GM18907 (cell line): Measurements from ENCODE around the gene DACT3.
"Not testable (repeated sequence)": the region's sequence is repeated elsewhere in the genome, so short reads cannot be mapped to it uniquely, and the experiment has no call there.

ENCODE experiments used
- ATAC-seq: cut with Tn5 transposase; IDR thresholded peaks from one replicate; pipeline ENCODE4 v1.9.1; 2021; ENCODE audit warnings: mild to moderate bottlenecking, moderate library complexity; ENCODE audit not compliant: unreplicated experiment

Gene DACT3

DNA sequence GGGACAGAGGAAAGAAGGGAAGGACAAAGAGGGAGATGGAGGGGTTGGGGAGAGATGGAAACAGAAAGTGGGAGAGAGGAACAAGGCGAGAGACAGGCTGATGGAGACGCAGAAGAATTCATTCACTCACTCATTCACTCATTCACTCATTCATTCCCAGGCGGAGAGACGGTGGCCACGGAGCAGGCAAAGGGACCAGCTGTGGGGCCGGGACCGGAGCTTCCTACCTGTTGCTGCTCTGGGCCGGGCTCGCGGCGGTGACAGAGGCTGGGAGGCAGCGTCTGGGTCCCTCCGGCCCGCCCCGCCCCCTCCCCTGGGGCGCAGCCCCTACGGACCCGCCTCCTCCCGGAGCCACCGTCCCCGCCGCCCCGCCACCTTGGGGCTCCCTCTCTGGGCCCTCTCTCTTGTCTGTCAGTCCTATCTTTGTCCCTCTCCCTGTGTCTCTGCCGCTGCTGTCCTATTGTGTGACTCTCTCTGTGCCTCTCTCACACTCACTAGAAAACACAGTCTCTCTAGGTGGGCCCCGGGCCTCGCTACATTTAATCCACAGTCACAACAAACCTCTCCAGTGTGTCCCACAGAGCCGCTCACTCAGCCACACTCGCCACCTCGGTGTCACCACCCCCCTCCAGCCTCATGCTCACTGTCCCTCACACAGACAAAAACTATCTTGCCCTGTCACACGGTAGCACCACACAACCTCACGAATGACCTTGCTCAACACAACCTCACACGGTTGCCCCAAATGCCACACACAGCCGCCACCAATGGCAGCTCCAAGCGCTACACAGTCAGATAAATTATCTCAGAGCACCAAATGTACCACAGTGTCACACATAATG lies 24.8 kb downstream of the DACT3 start, which contains the start of gene GNG8:
TSS of gene GNG8 (minus strand) at position 283 of the 842 bp plus-strand sequence. CDS start 1,520 bp downstream, outside the sequence.
- ATAC-seq = no peak

DNA sequence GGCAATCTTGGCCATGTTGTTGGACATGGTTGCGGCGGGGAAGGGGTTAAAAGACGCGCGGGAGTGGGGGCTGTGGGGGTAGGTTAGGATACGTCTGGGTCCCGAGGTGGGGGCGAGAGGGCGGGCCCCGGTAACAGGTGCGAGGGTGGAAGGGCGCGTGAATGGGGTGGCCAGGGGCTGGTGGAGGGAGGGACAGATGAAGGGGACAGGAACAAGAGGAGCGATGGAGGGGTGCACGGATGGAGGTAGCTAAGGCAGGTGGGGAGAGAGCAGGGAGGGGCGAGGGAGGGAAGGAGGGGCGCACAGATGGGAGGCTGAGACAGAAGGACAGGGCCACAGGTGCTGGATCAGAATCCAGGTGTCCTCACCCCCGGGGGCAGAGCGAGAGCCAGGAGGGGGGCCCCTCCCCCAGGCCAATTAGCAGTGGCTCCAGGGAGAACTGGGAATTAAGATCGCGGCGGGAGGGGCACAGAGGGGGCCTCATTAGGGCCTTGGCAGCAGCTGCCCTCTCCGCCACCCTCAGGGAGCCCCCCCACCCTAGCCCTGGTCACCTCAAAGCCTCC lies 26.2 kb downstream of the DACT3 start:
- ATAC-seq = no peak

DNA sequence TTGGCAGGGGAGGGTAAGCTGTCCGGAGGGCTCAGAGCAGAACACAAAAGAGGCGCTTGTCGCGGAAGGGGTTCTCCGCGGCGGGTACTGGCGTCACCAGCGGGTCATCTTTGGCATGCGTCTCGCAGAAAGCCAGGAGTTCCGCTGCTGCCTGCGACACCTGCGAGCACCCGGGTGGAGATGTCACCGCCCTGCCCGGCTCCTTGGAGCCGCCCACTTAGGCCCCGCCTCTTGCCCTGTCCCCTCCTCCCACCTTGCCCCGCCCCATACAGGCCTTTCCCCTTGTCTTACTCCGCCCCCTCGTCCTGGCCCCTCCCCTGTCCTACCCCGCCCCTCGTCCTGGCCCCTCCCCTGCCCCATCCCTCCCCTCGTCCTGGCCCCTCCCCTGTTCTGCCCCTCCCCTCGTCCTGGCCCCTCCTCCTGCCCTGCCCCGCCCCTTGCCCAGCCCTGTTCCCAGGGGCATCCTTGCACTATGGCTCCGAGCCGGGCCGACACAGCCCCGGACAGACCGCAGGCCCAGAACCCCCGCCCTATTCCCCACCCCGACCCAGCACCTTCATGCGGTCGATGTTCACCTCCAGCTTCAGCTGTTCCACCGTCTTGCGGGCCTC lies 26.8 kb downstream of the DACT3 start:
- ATAC-seq = peak; percentile 49

DNA sequence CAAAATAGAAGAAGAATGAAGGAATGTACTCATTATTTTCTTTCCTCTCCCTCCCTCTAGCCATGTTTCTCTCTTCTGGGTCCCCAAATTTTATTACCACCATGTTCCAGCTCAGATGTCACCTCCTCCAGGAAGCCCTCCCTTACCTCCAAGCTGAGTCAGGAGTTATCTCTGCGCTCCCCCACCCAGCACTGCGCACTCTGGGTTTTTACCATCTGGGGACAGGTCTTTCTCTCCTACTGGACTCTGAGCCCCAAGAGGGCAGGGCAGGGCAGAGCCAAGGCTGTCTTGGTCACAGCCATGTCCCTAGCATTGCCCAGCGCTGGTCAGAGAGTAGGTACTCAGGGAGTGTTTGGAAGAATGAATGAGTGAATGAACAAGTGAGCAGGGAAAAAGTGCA lies 27.9 kb downstream of the DACT3 start:
- ATAC-seq = no peak

DNA sequence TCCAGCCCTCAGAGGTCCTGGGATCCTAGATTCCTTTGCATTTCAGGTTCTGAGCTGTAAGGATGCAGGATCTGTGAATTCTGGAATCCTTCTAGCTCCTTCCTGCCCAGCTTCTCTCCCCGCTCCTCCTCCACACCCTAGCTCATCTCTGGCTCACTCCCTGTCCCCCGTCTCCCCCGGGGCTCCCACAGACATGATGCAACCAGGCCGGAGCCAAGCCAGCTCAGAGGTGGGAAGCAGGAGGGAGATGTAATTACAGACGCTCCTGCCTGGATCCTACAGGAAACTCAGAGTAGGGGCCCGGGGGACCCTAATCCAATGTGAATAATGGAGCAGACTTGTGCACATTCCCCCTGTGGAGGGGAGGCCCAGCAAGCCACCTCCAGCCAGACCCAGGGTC lies 29.5 kb downstream of the DACT3 start:
- ATAC-seq = no peak

DNA sequence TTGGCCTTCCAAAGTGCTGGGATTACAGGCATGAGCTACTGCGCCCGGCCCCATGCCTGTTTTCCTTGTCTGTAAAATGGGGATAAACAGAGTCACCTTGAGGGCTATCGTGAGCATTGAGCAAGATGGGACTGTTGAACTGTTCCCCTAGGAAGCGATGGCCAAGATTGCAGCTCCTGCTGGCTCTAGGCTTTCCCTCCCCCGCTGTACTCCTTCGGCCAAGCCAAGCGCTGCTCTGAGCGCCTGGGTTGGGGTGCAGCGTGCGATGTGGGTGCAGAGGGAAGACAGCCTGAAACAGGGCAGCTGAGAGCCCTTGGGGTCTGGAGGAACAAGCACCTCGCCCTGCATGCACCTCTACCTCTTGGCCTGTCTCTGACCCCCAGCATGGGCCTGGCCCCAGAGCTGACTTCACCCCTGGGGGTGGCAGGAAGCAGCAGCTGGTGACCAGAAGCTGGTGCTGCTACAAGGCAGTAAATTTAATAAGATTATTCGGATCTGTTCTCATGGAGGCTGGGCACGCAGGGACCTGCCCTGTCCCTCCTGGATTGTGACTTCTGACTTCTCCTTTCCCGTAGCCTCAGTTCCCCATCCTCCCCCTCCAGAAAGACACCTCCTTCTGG lies 30.3 kb downstream of the DACT3 start:
- no peak for ATAC-seq

DNA sequence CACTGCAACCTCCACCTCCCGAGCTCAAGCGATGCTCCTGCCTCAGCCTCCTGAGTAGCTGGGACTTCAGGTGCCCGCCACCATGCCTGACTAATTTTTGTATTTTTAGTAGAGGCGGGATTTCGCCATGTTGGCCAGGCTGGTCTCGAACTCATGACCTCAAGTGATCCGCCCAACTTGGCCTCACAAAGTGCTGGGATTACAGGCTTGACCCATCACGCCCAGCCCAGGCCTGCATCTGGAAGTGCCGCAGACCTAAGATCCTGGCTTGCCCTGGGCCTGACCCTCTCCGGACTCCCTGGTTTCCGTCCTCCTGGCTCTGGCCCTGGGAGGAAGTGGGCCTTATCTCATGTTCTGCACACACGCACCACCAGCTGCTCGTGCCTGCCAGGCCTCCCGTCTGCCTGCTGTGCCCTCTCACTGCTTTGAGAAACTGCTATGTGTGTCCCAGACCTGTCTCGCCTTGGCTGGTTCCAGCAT lies 31.4 kb downstream of the DACT3 start:
- ATAC-seq = no peak

DNA sequence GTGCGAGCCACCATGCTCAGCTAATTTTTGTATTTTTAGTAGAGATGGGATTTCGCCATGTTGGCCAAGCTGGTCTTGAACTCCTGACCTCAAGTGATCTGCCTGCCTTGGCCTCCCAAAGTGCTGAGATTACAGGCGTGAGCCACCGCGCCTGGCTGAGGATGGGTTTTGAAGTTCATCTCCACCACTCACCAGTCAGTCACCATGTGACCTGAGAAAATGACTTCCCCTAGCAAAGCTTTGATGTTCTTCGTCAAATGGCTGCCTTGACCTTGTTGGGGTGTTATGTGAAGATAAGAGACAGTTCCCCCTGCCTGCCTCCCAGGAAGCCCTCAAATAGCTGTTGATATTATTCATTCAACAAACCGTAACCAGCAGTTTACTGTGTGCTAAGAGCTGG lies 32.0 kb downstream of the DACT3 start:
- not testable (repeated sequence) for ATAC-seq

DNA sequence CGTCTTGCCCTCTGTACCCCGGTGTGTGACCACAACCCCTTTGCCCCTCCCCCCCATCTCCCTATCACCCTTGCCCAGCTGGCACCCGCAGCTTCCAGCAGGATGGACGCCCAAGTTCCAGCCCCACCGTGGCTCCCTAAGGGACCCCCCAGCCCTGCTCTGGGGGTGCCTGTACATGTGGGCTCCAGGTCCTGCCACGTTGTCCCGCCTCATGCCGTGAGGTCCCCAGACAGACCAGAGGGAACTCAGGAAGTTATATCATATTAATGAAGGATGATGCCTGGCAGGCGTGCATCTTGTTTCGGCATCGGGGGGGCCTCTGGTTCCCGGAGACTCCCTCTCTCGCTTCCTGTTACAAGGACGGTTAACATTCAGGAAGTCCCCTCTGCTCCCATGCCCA lies 34.5 kb downstream of the DACT3 start:
- no peak for ATAC-seq

DNA sequence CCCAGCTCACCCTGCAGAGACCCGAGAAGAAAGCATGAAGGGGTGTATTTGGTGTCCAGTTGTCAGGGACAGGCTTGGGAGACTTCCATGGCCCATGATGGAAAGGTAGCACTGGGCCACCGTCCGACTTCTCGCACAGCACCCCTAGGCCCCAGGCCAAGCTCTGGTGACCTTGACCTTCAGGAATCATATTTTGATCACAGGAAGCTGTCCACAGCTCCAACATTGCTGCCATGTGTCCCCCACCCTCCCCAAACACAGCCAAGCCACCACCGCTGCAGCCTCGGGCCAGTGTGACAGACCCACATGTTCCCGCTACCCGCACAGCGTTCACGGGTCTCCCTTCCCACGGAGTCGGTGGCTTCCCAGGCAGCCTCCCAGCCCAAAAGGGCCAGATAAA lies 35.3 kb downstream of the DACT3 start:
- ATAC-seq = no peak

DNA sequence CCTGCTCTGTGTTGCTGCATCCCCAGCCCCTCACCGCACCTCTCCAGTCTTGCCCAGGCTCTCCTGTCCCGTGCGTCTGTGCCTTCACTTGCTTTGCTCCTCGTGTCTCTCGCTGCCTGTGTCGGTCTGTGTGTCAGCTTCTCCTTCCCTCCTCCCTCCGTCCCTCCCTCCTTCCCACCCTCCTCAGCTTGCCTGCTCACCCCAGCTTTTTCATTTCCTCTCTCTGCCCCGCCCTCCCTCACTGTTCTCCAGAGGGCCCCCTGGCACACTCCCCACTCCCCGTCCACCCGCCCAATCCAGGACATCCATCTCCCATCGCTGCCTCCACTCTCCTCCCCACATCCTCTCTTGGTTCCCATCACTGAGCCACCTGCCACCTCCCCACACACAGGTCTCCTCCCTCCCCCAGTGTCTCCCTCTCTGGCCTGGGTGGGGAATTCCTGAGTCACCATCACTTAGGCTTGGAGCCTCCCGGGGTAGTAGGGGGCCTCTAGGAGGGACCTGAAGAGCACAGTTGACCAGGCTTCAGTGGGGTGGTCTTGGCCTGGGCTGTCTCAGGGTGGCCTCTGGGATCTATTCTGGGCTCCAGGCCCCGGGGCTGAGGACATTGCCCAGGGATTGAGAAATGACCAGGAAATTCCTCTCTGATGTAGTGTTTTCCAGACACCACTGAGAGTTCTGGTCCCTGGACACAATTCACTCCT lies 35.9 kb downstream of the DACT3 start, which contains the start of gene PTGIR:
TSS of gene PTGIR (minus strand) at position 132 of the 704 bp plus-strand sequence. CDS start 864 bp downstream, outside the sequence.
- no peak for ATAC-seq

DNA sequence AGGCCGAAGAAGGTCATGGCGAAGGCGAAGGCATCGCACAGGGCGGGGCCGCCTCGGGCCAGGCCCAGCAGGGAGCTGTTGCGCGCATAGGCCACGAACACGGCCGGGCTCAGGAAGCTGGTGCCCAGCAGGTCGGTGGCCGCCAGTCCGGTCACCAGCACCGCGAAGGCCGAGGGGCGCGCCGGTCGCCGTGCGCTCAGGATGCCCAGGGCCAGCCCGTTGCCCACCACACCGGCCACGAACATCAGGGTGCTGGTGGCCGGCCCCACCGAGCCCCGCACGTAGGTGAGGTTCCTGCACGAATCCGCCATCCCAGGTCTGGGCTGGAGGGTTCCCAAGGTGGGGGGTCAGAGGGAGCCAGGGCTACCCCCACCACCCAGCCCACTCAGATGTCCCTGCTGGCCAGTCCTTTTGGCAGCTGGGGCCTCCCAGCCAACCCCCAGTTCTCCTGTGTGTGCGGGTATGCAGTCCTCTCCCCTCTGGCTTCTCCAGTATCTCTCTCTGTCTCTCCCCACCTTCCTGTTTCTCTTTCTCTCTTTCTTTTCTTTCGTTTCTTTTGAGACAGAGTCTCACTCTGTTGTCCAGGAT lies 37.0 kb downstream of the DACT3 start:
- ATAC-seq = no peak

DNA sequence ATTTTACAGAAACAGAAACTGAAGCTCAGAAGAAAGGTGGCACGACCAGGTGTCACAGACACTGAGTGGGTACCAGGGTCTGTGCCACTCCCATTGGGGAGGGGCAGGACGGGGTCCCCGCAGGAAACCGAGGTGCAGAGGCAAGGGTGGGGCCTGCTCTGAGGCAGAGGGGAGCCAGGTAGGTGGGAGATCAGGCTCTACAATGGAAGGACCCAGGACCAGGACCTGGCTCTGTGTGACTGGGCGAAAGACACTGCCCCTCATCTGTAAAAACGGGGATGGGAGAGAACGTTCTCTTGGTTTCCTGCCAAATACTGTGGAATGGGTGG lies 38.9 kb downstream of the DACT3 start:
- no peak for ATAC-seq

DNA sequence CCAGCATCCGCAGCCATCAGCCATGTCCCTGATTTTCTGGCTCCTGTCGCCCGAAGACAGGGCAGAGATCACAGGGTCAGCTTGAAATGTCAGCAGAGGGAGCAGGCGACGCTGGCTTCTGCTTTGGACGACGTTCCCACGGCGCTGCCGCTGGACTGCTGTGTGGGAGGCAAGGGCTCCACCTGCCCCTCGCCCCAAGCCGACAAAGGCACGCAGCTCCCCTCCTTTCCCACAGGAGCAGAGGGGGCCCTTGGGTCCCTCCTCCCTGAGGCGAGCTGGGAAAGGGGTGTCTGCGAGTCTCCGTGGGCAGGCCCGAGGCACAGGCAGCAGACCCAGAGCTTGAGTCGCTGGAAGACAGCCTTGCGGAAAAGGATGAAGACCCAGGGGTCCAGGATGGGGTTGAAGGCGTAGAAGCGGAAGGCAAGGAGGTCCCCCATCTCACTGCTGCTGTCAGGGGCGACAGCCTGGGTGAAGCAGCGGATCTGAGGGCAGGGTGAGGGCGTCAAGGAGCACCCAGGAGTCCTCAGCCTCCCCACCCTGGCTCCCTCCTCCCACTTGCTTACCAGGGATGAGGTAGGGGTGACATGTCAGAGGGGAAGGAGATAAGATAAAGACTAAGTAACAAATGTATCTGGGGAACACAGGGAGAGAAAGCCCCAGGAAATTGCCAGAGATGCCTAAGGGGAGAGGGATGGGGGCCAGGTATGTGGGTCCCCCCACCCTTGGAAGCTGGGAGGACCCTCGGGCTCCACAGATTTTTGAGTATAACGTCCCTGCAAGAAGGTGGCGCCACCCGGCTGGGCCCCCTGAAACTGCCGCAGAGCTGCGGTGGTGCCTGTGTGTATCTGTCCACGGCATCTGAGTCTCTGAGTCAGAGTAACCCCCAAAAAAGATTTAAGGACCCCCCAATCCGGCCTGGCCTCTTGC lies 39.5 kb downstream of the DACT3 start:
- ATAC-seq = no peak

DNA sequence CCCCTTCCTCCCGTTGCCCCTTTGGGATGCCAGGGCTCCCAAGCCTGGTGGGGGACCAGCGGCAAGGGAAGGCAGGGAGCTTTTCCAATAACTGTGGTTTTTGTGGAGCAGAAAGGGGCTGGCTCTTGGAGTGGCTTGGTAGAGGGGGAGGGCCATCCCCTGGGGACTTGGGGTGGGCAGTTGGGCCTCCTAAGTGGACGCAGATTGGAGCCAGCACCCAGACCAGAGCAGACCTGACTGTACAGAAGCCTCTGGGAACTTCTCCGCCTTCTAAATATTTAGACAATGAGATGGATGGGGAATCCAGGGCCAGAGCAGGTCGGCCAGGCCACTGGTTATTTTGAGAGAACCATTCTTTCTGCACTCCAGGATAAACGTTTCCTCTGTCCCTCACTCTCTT lies 40.3 kb downstream of the DACT3 start:
- no peak for ATAC-seq

DNA sequence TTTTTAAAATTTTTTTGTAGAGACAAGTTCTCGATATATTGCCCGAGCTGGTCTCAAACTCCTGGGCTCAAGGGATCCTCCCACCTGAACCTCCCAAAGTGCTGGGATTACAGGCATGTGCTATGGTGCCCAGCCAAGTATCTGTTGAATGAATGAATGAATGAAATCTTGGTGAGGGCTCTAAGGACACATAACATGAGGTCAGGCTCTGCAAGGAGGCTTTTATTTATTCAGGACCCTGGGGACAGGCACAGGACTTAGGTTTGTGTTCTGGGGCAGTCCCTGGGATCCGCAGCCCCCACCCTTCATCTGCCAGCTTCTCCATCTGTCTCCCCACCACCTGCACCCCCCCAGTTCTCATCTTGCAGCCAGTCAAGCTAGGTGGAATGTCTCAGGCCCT lies 40.7 kb downstream of the DACT3 start:
- ATAC-seq = no peak

DNA sequence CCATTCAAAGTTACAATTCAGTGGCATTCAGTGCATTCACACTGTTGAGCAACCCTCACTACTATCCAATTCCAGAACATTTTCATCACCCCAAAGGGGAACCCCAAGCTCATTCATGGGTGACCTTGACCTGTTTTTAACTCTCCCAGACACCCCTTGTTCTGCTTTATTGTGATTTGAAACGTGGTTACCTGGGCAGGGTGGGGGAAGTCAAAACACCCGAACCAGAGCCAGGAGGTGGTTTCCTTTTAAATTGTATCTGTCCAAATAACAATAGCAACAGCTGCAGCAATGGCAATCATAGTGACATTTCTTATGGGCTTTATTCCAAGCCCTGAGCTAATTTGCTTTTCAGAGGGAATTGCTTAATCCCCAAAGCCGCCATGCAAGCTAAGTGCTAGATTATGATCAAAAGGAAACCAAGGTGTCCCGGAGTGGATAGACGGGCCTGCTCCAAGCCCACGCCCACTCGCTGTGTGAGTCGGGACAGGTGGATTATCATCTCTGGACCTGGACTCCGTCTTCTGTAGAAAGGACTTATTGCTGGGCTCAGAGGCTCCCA lies 42.2 kb downstream of the DACT3 start:
- no peak for ATAC-seq

DNA sequence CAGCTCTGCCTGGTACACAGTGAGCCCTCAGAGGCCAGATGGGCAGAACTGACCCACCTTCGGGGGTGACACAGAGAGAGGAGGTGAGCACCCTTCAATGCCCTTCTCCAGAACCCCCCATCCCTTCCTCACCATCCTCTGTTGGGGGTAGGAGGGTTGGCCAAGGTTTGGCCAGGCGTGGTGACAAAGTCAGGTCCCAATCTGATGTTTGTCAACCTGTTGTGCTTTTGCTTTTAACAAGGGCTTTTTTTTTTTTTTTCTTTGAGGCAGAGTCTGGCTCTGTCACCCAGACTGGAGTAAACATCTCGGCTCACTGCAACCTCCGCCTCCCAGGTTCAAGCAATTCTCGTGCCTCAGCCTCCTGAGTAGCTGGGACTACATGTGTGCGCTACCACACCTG lies 43.4 kb downstream of the DACT3 start:
- ATAC-seq = no peak

DNA sequence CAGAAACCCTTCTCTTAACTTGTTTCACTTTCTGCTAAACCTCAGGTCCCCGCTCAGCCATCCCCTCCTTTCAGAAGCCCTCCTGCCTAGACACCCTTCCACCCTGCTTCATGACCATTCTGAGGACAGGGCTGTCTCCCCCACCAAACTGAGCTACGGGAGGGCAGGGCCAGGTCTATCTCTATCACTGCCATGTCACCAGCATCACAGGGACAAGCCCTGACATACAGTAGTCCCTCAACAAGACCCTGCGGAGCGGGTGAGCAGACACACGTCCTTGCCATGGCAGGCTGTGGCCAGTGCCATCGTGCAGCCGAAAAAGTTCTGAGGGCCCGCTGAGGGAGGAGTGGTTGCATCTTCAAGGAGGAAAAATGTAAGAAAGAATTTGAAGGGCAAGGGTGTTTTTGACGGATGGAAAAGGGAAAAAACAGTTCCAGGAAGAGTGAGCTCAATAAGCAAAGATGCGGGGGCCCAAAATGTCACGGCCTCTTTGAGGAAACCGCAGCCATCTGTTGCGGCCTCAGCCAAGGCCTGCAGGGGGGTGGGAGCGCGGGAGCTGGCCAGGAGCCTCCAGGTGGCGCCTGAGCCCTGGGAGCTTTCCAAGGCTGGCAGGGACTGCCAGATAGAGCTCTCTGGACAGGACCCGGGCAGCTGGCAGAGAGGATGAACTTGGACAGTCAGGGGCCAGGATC lies 44.2 kb downstream of the DACT3 start:
- ATAC-seq = no peak
